ENCODE measurements around the gene GNAS. TPM values are rescaled to one million over a fixed set of nuclear protein-coding genes. Genes with fewer than 3 reads are reported as not detected.

GNAS gene
- total and polyA plus RNA-seq, 10 of the 15 experiments (the other 5 are each of a cell fraction or from before 2014, with no cell fraction given) = 209 to 950 (median 394) TPM

DNA sequence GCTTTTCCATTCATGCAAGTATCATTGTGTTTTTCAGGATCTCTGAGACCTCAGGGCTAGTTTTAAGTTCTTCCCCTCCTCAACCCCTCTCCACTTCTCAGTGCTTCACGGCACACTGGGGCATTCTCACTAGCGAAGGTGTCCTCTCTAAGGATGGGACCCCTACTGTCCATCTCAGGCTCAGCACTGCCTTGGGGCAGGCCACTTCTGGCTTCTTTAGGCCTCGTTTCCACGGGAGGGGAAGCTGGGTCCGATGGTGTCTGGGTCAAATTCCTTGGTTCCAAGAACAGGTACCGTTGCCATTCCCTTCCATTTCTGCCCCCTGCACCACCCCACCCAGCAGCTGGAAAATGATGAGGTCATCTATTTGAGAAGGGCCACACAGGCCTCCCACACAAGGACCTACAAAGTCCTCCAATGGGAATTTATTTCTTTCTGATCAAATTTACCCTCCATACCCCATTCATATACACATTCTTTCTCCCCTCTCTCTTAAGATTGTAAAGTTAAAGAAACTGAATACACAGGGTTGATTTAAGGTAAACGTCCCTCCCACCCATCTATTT, 17.2 kb downstream of the GNAS start:
- Histone ChIP-seq H3K27ac (ENCODE audit: control insufficient read depth, insufficient read depth) (no peak overlapping the region), H3K4me3 (no peak overlapping the region), H3K4me2 (ENCODE audit: control insufficient read depth, insufficient read depth) (no peak overlapping the region), H4K20me1 (ENCODE audit: control insufficient read depth, insufficient read depth) (no peaks in the 10 kb centered on the region), H3K9me3 (replicated peaks; ENCODE audit: control insufficient read depth, insufficient read depth, low read length) (no peaks in the 10 kb centered on the region), H3K79me2 (ENCODE audit: control insufficient read depth, insufficient read depth, low read length) (no peaks in the 10 kb centered on the region), H3K27me3 (replicated peaks in 1 of 2; ENCODE audit: control insufficient read depth in 2 of 2, insufficient read depth in 2 of 2, low read length in 1 of 2) (no peaks in the 10 kb centered on the region), H2AFZ (ENCODE audit: control insufficient read depth, low read depth, low read length) (no peak overlapping the region), H3K36me3 (ENCODE audit: control insufficient read depth in 2 of 2, insufficient read depth in 2 of 2, low read length in 1 of 2) (no peaks in the 10 kb centered on the region), H3K4me1 (ENCODE audit: control insufficient read depth, insufficient read depth, low read length) (peaks cover 10% of the 10 kb centered on the region), H3K9ac (ENCODE audit: control insufficient read depth, insufficient read depth, low read length) (no peak overlapping the region)
- in situ Hi-C loops (cut with MboI) (loop anchor here (5.0 to 10.0 kb wide), 2 partner anchors 338 to 625 kb away; no protein-coding TSS in a partner anchor), intact Hi-C loops (cut with micrococcal nuclease; ENCODE audit: unreplicated experiment) (loop anchor here (1.0 to 5.0 kb wide), 3 partner anchors 17 to 338 kb away; partner anchors contain the start of gene NELFCD)
- FAIRE-seq = no peak
- DNase-seq (ENCODE audit: low read depth, low spot score) = no peak
- no peak for ATAC-seq
- ChIA-PET POLR2A (no interaction called here), RAD21 (ENCODE audit: unreplicated experiment) (interaction anchor here (0.6 to 2.1 kb wide), 12 partner anchors 14 to 354 kb away, joined by 3 to 18 read pairs (median 4); partner anchors contain the start of gene ATP5F1E), CTCF (interaction anchor here (0.6 to 3.6 kb wide), 30 partner anchors 10 to 630 kb away, joined by 3 to 36 read pairs (median 4); partner anchors contain the start of genes ATP5F1E and GNAS), SMC1A (ENCODE audit: uncharacterized antibody, unreplicated experiment) (interaction anchor here (0.6 to 3.0 kb wide), 20 partner anchors 10 to 352 kb away, joined by 3 to 20 read pairs (median 3); partner anchors contain the start of gene ATP5F1E)
- no TSS peak for BruUV-seq (replicated peaks)
- 69% methylated on average over 7 of the region's 7 CpGs for WGBS (ENCODE audit: insufficient coverage, insufficient replicate concordance, low lambda C conversion rate, missing lambda C conversion rate)
- no peak for TF ChIP-seq BCL11A (IDR thresholded peaks at IDR 0.05; ENCODE audit: low read depth, low read length)
- TF ChIP-seq ATF7 (IDR thresholded peaks at IDR 0.05; ENCODE audit: low read depth) = peak; percentile 12; the same call in 1 of the 2 replicates

GRCh38 chr20:58870293-58871014, 17.9 kb downstream of the GNAS start:
- H3K4me1 ChIP-seq (ENCODE audit: control insufficient read depth, insufficient read depth, low read length) = peaks cover 10% of the 10 kb centered on the region
- peak; percentile 91 for ATAC-seq
- FAIRE-seq = no peak
- H3K9ac ChIP-seq (ENCODE audit: control insufficient read depth, insufficient read depth, low read length) = no peak overlapping the region
- SMC1A ChIA-PET (ENCODE audit: uncharacterized antibody, unreplicated experiment) = interaction anchor here (0.6 to 3.0 kb wide), 20 partner anchors 9 to 351 kb away, joined by 3 to 20 read pairs (median 3); partner anchors contain the start of gene ATP5F1E
- no peaks in the 10 kb centered on the region for H3K9me3 ChIP-seq (replicated peaks; ENCODE audit: control insufficient read depth, insufficient read depth, low read length)
- POLR2A ChIA-PET = no interaction called here
- intact Hi-C loops (cut with micrococcal nuclease; ENCODE audit: unreplicated experiment) (loop anchor here (1.0 to 5.0 kb wide), 3 partner anchors 16 to 337 kb away; partner anchors contain the start of gene NELFCD), in situ Hi-C loops (cut with MboI) (loop anchor here (5.0 kb wide), 1 partner anchor 337 kb away; no protein-coding TSS in a partner anchor)
- RAD21 ChIA-PET (ENCODE audit: unreplicated experiment) = interaction anchor here (0.6 to 2.1 kb wide), 13 partner anchors 13 to 353 kb away, joined by 3 to 18 read pairs (median 4); partner anchors contain the start of gene ATP5F1E
- H3K27me3 ChIP-seq (replicated peaks in 1 of 2; ENCODE audit: control insufficient read depth in 2 of 2, insufficient read depth in 2 of 2, low read length in 1 of 2) = no peaks in the 10 kb centered on the region
- H4K20me1 ChIP-seq (ENCODE audit: control insufficient read depth, insufficient read depth) = no peaks in the 10 kb centered on the region
- no peaks in the 10 kb centered on the region for H3K79me2 ChIP-seq (ENCODE audit: control insufficient read depth, insufficient read depth, low read length)
- H2AFZ ChIP-seq (ENCODE audit: control insufficient read depth, low read depth, low read length) = peak overlapping the region; percentile 18; the same call in 1 of the 2 replicates
- WGBS (ENCODE audit: insufficient coverage, insufficient replicate concordance, low lambda C conversion rate, missing lambda C conversion rate) = 0% methylated on average over 7 of the region's 7 CpGs
- CTCF ChIA-PET = interaction anchor here (0.6 to 3.6 kb wide), 32 partner anchors 10 to 629 kb away, joined by 3 to 36 read pairs (median 4); partner anchors contain the start of genes ATP5F1E and GNAS
- BruUV-seq (replicated peaks) = no TSS peak
- no peak overlapping the region for H3K4me3 ChIP-seq
- no peak for DNase-seq (ENCODE audit: low read depth, low spot score)
- no peaks in the 10 kb centered on the region for H3K36me3 ChIP-seq (ENCODE audit: control insufficient read depth in 2 of 2, insufficient read depth in 2 of 2, low read length in 1 of 2)
- no peak overlapping the region for H3K27ac ChIP-seq (ENCODE audit: control insufficient read depth, insufficient read depth)
- peak overlapping the region; percentile 40 for H3K4me2 ChIP-seq (ENCODE audit: control insufficient read depth, insufficient read depth)
- TF ChIP-seq DPF2 (IDR thresholded peaks at IDR 0.05) = peak; percentile 46; the same call in 1 of the 2 replicates
- no peak for TF ChIP-seq CBX5 (IDR thresholded peaks at IDR 0.05; ENCODE audit: low read depth)
- TF ChIP-seq CBFB (IDR thresholded peaks at IDR 0.05; ENCODE audit: low read depth) = peak; percentile 28; the same call in 1 of the 2 replicates
- 0 out of 2 replicates have a peak, but pooled peaks have one; percentile 27 for TF ChIP-seq IRF4 (IDR thresholded peaks at IDR 0.05; ENCODE audit: low read depth, low read length)
- TF ChIP-seq, protein P1, sequence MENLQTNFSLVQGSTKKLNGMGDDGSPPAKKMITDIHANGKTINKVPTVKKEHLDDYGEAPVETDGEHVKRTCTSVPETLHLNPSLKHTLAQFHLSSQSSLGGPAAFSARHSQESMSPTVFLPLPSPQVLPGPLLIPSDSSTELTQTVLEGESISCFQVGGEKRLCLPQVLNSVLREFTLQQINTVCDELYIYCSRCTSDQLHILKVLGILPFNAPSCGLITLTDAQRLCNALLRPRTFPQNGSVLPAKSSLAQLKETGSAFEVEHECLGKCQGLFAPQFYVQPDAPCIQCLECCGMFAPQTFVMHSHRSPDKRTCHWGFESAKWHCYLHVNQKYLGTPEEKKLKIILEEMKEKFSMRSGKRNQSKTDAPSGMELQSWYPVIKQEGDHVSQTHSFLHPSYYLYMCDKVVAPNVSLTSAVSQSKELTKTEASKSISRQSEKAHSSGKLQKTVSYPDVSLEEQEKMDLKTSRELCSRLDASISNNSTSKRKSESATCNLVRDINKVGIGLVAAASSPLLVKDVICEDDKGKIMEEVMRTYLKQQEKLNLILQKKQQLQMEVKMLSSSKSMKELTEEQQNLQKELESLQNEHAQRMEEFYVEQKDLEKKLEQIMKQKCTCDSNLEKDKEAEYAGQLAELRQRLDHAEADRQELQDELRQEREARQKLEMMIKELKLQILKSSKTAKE (IDR thresholded peaks at IDR 0.05; ENCODE audit: low read depth, poor library complexity, severe bottlenecking) = peak; percentile 54
- TF ChIP-seq SMC3 (IDR thresholded peaks at IDR 0.05; ENCODE audit: borderline replicate concordance, low read length) = peak; percentile 86
- TF ChIP-seq FOXM1 (IDR thresholded peaks at IDR 0.05; ENCODE audit: low read depth, low read length) = 0 out of 2 replicates have a peak, but pooled peaks have one; percentile 26
- peak; percentile 82 for TF ChIP-seq IKZF1 (conservative IDR thresholded peaks at IDR 0.05)
- TF ChIP-seq NFIC (IDR thresholded peaks at IDR 0.05; ENCODE audit: low read depth, low read length) = no peak
- peak; percentile 82 to 84 for TF ChIP-seq IKZF2 (IDR thresholded peaks at IDR 0.05)
- TF ChIP-seq TCF7 (IDR thresholded peaks at IDR 0.05; ENCODE audit: borderline replicate concordance) = 0 out of 2 replicates have a peak, but pooled peaks have one; percentile 43
- TF ChIP-seq CHD4 (IDR thresholded peaks at IDR 0.05) = no peak
